ENCODE data around the gene GNAS-AS1.

GNAS-AS1 gene

DNA sequence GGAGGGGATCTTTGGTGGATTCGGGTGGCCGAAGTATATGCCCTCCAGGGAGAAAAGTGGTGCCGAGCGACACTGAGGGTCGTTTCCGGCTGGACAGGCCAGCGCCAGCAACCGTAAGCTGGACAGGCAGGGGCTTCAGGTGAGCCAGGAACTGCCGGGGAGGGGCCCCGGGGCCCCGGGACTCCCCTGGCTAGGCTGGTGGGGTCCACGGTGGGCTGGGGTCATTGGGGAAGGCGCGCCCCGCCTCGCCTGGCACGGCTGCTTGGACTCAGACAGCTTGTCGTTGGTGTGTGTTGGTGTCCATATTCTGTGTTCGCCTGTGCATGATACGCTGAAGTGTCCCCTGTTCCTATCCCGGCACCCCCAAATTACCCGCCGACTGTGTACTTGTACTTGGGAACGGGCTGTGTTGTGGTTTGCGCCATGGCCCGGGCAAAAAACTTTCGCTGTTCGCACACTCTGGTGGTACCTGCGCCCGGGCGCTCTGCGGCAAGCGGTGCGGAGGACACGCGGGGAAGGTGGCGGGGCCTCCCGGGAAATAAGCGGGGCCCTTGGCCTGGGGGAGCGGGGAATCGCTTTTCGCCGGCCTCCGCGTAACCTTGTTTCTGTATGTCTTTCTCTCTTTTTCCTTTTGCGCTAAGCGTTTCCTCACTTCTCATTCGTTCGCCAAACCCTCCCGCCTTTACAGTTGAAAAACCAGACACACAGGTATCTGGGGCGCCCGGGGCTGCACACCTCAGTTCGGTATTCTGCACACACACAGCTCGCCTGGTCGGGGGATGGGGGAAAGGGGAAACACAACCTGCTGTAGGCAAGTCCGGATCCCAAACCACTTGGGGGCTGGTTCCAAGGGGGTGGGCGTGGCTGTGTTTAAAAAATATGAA is 5.0 kb upstream of the GNAS-AS1 start:
- no peak for DNase-seq

DNA sequence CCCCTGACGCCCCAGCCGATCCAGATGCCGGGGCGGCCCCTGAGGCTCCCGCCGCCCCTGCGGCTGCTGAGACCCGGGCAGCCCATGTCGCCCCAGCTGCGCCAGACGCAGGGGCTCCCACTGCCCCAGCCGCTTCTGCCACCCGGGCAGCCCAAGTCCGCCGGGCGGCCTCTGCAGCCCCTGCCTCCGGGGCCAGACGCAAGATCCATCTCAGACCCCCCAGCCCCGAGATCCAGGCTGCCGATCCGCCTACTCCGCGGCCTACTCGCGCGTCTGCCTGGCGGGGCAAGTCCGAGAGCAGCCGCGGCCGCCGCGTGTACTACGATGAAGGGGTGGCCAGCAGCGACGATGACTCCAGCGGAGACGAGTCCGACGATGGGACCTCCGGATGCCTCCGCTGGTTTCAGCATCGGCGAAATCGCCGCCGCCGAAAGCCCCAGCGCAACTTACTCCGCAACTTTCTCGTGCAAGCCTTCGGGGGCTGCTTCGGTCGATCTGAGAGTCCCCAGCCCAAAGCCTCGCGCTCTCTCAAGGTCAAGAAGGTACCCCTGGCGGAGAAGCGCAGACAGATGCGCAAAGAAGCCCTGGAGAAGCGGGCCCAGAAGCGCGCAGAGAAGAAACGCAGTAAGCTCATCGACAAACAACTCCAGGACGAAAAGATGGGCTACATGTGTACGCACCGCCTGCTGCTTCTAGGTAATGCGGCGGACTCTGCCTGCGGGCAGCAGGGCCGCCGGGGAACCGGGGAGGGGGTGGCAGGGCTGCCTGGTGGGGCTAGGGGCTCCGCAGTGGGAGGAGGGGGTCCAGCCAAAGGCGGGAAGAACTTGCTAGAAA is 4.2 kb upstream of the GNAS-AS1 start:
- DNase-seq = no peak

GRCh38 chr20:58853976-58854637 is 3.4 kb upstream of the GNAS-AS1 start:
- DNase-seq = no peak

DNA sequence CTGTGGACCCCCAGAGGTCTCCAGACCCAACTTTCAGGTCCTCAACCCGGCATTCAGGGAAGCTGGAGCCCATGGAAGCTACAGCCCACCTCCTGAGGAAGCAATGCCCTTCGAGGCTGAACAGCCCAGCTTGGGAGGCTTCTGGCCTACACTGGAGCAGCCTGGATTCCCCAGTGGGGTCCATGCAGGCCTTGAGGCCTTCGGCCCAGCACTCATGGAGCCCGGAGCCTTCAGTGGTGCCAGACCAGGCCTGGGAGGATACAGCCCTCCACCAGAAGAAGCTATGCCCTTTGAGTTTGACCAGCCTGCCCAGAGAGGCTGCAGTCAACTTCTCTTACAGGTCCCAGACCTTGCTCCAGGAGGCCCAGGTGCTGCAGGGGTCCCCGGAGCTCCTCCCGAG is 2.8 kb upstream of the GNAS-AS1 start:
- no peak for DNase-seq

DNA sequence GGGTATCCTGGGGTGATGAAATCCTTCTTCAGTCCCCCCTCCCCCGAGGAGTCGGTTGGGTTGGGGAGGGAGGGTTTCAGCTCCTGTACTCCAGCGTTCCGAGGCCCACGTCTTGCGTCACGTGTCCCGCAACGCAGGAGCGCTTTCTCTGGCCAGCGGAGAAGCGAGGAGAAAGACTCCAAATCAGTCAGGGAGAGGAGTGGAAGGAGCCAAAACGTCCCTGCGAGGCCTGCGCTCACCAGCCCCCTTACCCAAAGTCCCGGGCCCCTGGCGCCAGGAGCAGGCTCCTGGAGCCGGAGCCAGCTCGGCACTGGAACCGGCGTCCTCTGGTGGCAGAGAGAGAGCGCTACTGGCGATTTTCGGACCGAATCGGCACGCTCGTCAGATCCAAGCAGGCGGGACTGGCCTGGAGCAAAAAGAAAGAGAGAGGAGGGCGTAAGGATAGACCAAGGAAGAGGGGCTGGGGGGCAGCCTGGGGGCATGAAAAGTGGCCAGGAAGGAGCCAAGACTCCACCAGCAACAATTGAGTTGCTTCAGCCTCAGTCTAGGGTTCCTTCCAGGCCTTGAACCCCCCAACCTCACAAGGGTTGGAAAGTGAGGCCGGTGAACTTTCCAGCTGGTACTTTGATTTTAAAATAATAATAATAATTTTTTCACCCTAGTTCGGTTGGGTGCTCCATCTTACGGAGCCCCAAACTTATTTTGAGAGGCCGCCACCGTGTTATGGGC is 2.0 kb upstream of the GNAS-AS1 start, which contains the start of gene GNAS:
Gene GNAS (plus strand): TSS at position 174 of the 729 bp plus-strand sequence.
- DNase-seq = peak in 1 of 4 experiments; percentile 21

DNA sequence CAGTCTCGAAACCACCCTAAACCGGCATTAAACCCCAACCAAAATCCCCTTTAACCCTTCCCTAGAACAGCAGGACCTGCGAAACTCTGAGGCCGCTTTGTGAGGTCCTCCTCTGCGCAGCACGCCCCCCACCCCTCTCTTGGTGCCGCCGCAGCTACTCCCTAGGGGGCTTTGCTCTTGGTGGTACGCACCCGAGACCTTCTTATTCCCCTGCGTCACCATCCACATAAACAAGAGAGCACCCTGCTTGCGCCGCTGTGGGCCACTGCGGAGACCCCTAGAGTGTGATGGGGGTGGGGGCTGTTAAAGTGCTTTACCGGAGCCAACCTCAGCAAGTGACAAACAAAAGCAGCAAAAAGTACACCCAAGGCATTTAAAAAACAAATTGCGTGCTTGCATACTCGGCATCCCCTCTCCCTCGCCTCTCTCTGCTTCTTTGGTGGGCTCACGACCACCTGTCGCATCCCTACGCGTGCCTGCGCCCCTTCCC is 1.3 kb upstream of the GNAS-AS1 start:
- DNase-seq = no peak

- no peak for DNase-seq
These were observed 693 bp upstream of the GNAS-AS1 start for GRCh38 chr20:58851221-58851968.

DNA sequence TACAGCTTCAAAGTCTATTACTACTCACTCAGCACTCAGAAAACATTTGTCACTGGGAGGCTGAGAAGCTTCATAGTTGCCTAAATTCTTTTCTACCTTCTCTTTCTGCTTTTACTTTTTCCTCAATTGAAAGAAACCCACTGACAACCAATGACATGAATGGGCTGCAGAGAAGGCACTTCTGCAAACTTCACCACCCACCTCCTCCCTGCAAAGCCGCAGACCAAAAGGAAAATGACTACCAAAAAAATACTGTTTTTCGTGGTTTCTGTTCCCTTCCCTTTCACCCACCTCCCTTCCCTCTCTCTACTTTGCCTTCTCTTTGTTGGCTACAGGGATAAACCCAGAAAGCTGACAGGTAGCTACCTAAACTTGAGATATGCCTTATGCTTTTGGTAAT is 3.2 kb downstream of the GNAS-AS1 start:
- no peak for DNase-seq

DNA sequence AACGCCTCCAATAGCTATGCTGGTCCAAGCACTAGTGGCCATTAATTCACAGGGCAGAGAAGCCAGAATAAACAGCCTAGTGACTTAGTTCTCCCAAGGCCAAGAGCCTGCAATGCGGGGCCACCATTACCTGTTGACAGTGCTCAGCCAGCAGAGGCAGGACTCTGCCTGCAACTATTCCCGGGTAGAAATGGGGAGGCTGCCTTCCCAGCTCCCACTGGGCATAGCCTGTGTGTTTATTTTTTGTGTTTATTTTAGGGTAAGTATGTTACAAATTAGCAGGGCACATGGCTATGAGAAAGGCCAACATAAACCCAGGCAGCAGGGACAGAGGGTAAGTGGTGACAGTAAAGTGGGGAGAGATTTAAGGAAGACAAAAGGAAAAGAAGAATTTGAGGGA is 5.0 kb downstream of the GNAS-AS1 start:
- DNase-seq = no peak

- no peak for DNase-seq
These were observed 7.6 kb downstream of the GNAS-AS1 start for GRCh38 chr20:58843128-58843556.

DNA sequence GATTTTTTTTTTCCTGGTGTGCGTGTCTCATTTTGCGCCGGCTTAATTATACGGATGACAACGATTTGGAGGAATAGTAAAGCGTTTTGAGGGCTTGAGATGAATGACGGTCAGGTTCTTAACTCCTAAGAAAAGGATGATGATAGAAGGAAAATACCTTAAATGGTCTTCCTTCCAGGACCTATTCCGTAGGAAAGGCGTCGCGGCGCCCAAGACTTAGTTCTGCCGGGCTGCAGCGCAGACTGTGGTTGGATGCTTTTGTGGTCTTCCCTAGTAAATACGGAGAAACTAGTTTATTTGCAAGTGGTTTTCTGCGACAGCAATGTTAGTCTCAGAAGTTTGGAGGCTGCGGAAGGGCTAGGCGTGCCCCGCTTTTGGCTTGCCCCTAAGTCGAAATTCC is 8.4 kb downstream of the GNAS-AS1 start:
- no peak for DNase-seq

DNA sequence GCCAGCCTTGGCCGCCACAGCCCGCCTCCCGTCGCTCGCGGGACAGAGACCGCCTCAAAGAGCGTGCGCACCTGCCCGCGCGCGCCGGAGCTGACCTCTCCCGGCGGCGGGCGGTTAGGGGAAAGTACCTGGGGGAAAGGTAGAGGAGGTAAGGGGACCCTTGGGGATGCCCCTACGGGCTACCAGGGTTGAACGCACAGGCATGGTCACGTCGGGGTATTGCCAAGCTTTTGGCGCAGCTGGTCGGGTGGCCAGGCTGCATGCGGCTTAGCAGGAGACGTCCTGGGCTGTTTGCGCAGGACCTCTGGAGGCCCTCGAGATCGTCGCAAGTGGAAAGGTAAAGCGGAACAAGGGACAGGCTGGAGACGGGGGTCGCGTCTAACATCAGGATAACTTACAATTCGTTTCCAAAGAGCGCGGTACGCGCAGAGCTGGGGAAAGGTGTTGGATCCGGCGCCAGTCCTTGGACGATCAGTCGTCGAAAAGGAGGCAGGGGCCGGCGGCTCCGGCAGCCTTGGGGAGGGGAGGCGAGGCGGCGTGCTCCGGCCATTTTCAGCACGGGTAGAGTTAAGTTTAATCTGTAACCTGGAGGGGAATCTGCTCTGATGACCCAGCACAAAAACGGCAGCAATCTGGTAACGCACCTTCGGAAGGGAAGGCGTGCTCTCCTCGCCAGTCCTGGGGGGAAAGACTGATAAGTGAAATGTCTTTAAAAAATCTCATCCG is 9.0 kb downstream of the GNAS-AS1 start:
- no peak for DNase-seq

GRCh38 chr20:58840816-58841538 is 9.7 kb downstream of the GNAS-AS1 start:
- no peak for DNase-seq

GRCh38 chr20:58839991-58840747 is 10.5 kb downstream of the GNAS-AS1 start:
- no peak for DNase-seq

DNA sequence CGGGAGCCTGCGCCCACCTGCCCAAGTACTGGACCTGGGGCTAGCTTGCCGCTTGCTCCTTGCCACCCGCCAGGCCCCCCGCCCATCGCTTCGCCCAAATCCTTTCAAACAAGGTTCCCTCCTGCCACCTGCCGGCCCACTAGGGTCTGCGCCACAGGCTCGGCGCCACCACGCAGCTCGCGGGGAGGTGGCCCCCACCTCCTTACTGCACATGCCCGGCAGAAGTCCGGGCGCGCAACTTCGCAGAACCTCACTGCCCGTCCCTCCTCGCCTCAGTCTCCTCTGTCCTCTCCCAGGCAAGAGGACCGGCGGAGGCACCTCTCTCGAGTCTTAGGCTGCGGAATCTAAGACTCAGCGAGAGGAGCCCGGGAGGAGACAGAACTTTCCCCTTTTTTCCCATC is 11.2 kb downstream of the GNAS-AS1 start:
- no peak for DNase-seq

DNA sequence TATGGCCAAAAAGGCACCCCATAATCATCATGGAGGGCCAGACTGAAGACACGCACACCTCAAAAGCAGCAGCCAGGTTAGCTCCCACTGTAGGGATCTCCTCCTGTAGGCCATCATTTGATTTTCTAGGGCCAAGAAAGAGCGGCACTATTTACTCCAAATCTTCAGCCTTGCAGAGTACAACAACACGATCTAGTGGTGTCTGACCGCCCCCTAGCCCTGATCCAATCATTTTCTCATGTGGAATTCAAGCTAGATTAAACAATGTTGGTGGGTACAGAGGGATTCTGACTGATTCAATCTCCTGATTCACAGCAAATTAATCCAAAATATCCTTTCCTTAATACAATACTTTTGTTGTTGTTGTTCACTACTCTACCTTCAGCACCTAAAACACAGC is 12.5 kb downstream of the GNAS-AS1 start:
- DNase-seq = no peak

DNA sequence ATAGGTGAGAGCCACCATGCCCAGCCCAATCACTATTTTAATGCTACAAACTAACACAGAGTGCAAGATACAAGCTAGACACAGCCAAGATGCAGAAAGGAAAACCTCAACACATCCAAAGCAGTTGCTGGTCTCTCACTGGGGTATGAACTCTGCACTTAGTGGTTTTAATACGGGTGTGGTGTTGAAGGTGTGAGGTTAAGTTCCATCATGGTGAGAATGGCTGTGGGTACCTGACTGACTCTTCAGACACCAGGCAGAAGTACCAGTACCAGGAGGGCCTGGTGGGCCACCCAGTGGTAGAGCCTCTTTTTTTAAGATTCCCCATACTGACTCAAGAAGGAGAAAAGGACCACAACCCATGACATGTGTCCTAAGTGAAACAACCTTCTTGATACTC is 13.0 kb downstream of the GNAS-AS1 start:
- no peak for DNase-seq

- no peak for DNase-seq
These were observed 14.0 kb downstream of the GNAS-AS1 start for GRCh38 chr20:58836616-58837204.

DNA sequence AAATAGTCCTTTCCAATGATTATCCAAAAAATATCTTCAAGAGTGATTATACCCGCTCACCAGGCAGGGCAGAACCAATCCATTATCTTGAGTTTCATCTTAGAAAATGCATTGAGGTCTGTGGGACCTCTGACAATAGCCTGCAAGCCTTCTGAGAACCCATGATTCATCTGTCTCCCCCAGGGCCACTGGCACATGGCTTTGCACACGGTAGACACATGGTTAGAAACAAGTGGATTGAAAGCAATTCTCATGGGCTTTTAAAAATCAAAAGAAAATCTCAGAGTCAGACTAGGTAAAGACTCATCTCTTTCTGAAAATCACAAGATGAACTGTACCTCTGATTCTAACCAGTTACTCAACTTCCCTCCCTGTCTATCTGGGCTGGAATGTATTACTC is 15.5 kb downstream of the GNAS-AS1 start:
- no peak for DNase-seq
